K562 (cell line): Measurements from ENCODE around the gene SNX25. TPM values are rescaled to one million over a fixed set of nuclear protein-coding genes. Genes with fewer than 3 reads are reported as not detected.

Experiments used
- ATF1 ChIP-seq, 2 experiments: fragments of 450-650 bp in 1 of 2; IDR thresholded peaks; 2 replicates each; pipeline ENCODE4 v1.6.1; 2016; ENCODE audit warnings: missing compliant biosample characterization in 1 of 2, missing genetic modification characterization in 1 of 2
- CBFB ChIP-seq: sonication (generic); formaldehyde crosslinking; IDR thresholded peaks from 2 replicates; pipeline ENCODE4 v1.4.0; 2020; ENCODE audit warnings: mild to moderate bottlenecking, missing genetic modification reagents
- E2F3 ChIP-seq: fragments of 250-450 bp; sonication (Bioruptor Pico); IDR thresholded peaks from 2 replicates; pipeline ENCODE4 v1.4.0; 2020; ENCODE audit warnings: mild to moderate bottlenecking
- ERF ChIP-seq: fragments of 450-650 bp; formaldehyde crosslinking; IDR thresholded peaks from 2 replicates; pipeline ENCODE4 v1.4.0; 2020; ENCODE audit warnings: mild to moderate bottlenecking, mixed read lengths
- ETS2 ChIP-seq: IDR thresholded peaks from 2 replicates; pipeline ENCODE4 v1.6.1; 2016; ENCODE audit warnings: borderline replicate concordance, missing genetic modification characterization, mild to moderate bottlenecking, moderate library complexity, missing compliant biosample characterization; ENCODE audit not compliant: poor library complexity, severe bottlenecking
- ETV1 ChIP-seq: fragments of 450-650 bp; conservative IDR thresholded peaks from 2 replicates; pipeline ENCODE4 v1.6.1; 2016; ENCODE audit warnings: missing genetic modification characterization, control low read depth, low read depth, missing compliant biosample characterization
- FIP1L1 ChIP-seq: fragments of 200-400 bp; formaldehyde crosslinking; IDR thresholded peaks from 2 replicates; pipeline ENCODE4 v1.6.1; 2018; ENCODE audit warnings: mild to moderate bottlenecking, low read depth, low read length; ENCODE audit not compliant: poor library complexity, severe bottlenecking
- GTF2A2 ChIP-seq: IDR thresholded peaks from 2 replicates; pipeline ENCODE4 v1.6.1; 2016; ENCODE audit warnings: mild to moderate bottlenecking, missing genetic modification characterization, missing compliant biosample characterization
- IFI16 ChIP-seq: fragments of 250-450 bp; sonication (Bioruptor Pico); IDR thresholded peaks from 2 replicates; pipeline ENCODE4 v2.1.2; 2022; ENCODE audit warnings: mild to moderate bottlenecking, inconsistent platforms
- JUNB ChIP-seq: fragments of 450-650 bp; formaldehyde crosslinking; conservative IDR thresholded peaks from 2 replicates; pipeline ENCODE4 v1.4.0; 2020; ENCODE audit warnings: mild to moderate bottlenecking
- LCOR ChIP-seq: sonication (generic); formaldehyde crosslinking; IDR thresholded peaks from 2 replicates; pipeline ENCODE4 v1.8.0; 2022; ENCODE audit warnings: mild to moderate bottlenecking, missing genetic modification reagents
- MTA3 ChIP-seq: fragments of 450-650 bp; formaldehyde crosslinking; IDR thresholded peaks from 2 replicates; pipeline ENCODE4 v1.6.1; 2017; ENCODE audit warnings: mild to moderate bottlenecking, borderline replicate concordance
- MYC ChIP-seq, 2 experiments: fragments of 250-450 bp in 1 of 2; sonication (Bioruptor Pico) in 1 of 2; IDR thresholded peaks; 2 replicates each; pipeline versions ENCODE4 v1.5.1 to v1.6.1; 2012 to 2021; ENCODE audit warnings: low read depth in 2 of 2, borderline replicate concordance in 1 of 2, improper control_type of control experiment in 1 of 2, low read length in 1 of 2, mild to moderate bottlenecking in 1 of 2, moderate library complexity in 1 of 2
- NFATC3 ChIP-seq: fragments of 450-650 bp; IDR thresholded peaks from 2 replicates; pipeline ENCODE4 v1.6.1; 2017; ENCODE audit warnings: mild to moderate bottlenecking
- PYGO2 ChIP-seq: fragments of 450-650 bp; IDR thresholded peaks from 2 replicates; pipeline ENCODE4 v1.6.1; 2016; ENCODE audit warnings: mild to moderate bottlenecking, missing genetic modification characterization, moderate library complexity, missing compliant biosample characterization
- RAD21 ChIP-seq, 2 experiments: fragments of 250-450 bp in 1 of 2; fragments of 450-650 bp in 1 of 2; sonication (Bioruptor Pico) in 1 of 2; formaldehyde crosslinking in 1 of 2; IDR thresholded peaks in 1 of 2; conservative IDR thresholded peaks in 1 of 2; 2 replicates each; pipeline versions ENCODE4 v1.4.0 to v1.8.0; 2020 to 2022; ENCODE audit warnings: mild to moderate bottlenecking in 2 of 2, moderate library complexity in 1 of 2
- SOX6 ChIP-seq: fragments of 450-650 bp; IDR thresholded peaks from 2 replicates; pipeline ENCODE4 v1.6.1; 2014; ENCODE audit warnings: mild to moderate bottlenecking
- STAT5B ChIP-seq: fragments of 250-450 bp; sonication (Bioruptor Pico); IDR thresholded peaks from 2 replicates; pipeline ENCODE4 v1.8.0; 2021; ENCODE audit warnings: mild to moderate bottlenecking, inconsistent platforms
- TAF9B ChIP-seq: fragments of 450-650 bp; IDR thresholded peaks from 2 replicates; pipeline ENCODE4 v1.6.1; 2018; ENCODE audit warnings: mild to moderate bottlenecking; ENCODE audit not compliant: partially characterized antibody
- TCF7L2 ChIP-seq: fragments of 150-350 bp; IDR thresholded peaks from 2 replicates; pipeline ENCODE4 v1.6.1; 2016; ENCODE audit warnings: low read depth, mild to moderate bottlenecking, low read length, moderate library complexity
- THRAP3 ChIP-seq: fragments of 450-650 bp; IDR thresholded peaks from 2 replicates; pipeline ENCODE4 v1.6.1; 2016; ENCODE audit warnings: mild to moderate bottlenecking, inconsistent platforms, borderline replicate concordance
- WHSC1 ChIP-seq: IDR thresholded peaks from one replicate; pipeline ENCODE4 v1.6.1; 2012; ENCODE audit warnings: low read length, control low read depth, inconsistent platforms
- XRCC4 ChIP-seq: IDR thresholded peaks from one replicate; pipeline ENCODE4 v1.6.1; 2011; ENCODE audit not compliant: insufficient read depth, insufficient read length; ENCODE audit errors: extremely low read depth
- ZEB2 ChIP-seq: fragments of 450-650 bp; IDR thresholded peaks from 2 replicates; pipeline ENCODE4 v1.6.1; 2016
- ZFP91 ChIP-seq: sonication (generic); formaldehyde crosslinking; IDR thresholded peaks from 2 replicates; pipeline ENCODE4 v1.8.0; 2022; ENCODE audit warnings: mild to moderate bottlenecking, missing genetic modification reagents
- ZNF384 ChIP-seq: IDR thresholded peaks from 2 replicates; pipeline ENCODE4 v1.6.1; 2012; ENCODE audit warnings: low read depth, low read length, improper control_type of control experiment
- ZNF584 ChIP-seq: fragments of 200-800 bp; sonication (Bioruptor generic); IDR thresholded peaks from 2 replicates; pipeline ENCODE4 v1.6.1; 2016; ENCODE audit warnings: low read depth, mild to moderate bottlenecking, missing genetic modification characterization, missing compliant biosample characterization
- ZNF589 ChIP-seq: fragments of 200-800 bp; sonication (Bioruptor generic); IDR thresholded peaks from 2 replicates; pipeline ENCODE4 v1.6.1; 2016; ENCODE audit warnings: low read depth, missing genetic modification characterization, missing compliant biosample characterization
- polyA plus RNA-seq, 8 experiments: library from polyadenylated mRNA; depleted of rRNA in 4 of 8; stranded (reverse) in 5 of 8; unstranded in 3 of 8; fragments of >200 nt; fragmentation: Nextera tagmentation in 2 of 8; fragmentation: Illumina TruSeq in 1 of 8; extraction: Ambion mirVana in 2 of 8; extraction: Trizol in 1 of 8; gene quantifications; 2 replicates each; pipeline versions ENCODE4 v1.2.1 to v1.2.3, GENCODE V29; 2011 to 2014; ENCODE audit warnings: inconsistent platforms in 1 of 8, missing spikeins in 1 of 8
- total RNA-seq, 7 experiments: library from RNA; depleted of rRNA in 6 of 7; stranded (reverse); fragments of >200 nt in 6 of 7; fragmentation: Illumina TruSeq in 2 of 7; extraction: Trizol in 2 of 7; gene quantifications; 2 replicates each; pipeline versions ENCODE4 v1.2.1 to v1.2.3, GENCODE V29; 2011 to 2021; ENCODE audit warnings: low replicate concordance in 1 of 7

The SNX25 gene
- total and polyA plus RNA-seq, 9 of the 15 experiments (the other 6 are each of a cell fraction or from before 2014, with no cell fraction given): 2.5 to 23.4 (median 13.3) TPM

DNA sequence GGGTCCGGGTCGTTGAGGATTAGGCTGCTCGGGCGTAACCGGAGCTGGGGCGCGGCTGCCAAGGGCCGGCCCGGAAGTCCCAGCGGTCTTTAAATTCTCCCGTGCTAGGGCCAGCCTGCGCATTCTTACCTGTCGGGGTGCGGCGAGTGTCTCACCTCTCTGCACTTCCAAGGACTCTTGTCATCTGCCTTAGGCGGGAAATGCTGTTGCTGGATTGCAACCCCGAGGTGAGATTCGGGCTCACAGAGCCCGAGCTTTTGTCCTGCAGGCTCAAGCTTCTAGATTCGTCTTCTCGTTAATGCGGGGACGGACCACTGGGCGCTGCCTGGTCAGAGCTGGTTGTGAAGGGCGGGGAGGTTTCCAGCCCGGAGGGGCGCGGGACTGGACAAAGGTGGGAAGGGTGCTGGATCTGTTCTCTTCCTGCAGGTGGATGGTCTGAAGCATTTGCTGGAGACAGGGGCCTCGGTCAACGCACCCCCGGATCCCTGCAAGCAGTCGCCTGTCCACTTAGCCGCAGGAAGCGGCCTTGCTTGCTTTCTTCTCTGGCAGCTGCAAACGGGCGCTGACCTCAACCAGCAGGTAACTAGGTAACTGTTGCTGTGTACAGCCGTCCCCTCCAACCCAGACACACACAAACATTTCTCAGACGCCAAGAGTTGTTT, 187.5 kb downstream of the SNX25 start, which contains the start of gene ANKRD37 (continued):
- no peak for TF ChIP-seq MTA3
- no peak for TF ChIP-seq FIP1L1
- TF ChIP-seq THRAP3: no peak
- TF ChIP-seq ZNF384: no peak
- no peak for TF ChIP-seq JUNB (CRISPR knock-in tag)
- TF ChIP-seq STAT5B (CRISPR knock-in tag): no peak
- TF ChIP-seq ZNF584 (CRISPR knock-in tag): no peak
- TF ChIP-seq ZNF589: no peak
- TF ChIP-seq ZFP91 (CRISPR knock-in tag): no peak
- no peak for TF ChIP-seq ATF1 (CRISPR knock-in tag; IDR thresholded peaks at IDR 0.05)
- TF ChIP-seq ATF1 (tag; IDR thresholded peaks at IDR 0.05): no peak
- peak; percentile 27; the same call in 1 of the 2 replicates for TF ChIP-seq SOX6
- no peak for TF ChIP-seq ETV1 (tag)
- TF ChIP-seq ETS2 (tag): no peak
- TF ChIP-seq RAD21 (CRISPR knock-in tag; conservative IDR thresholded peaks at IDR 0.05 in 1 of 2, IDR thresholded peaks at IDR 0.05 in 1 of 2): no peak
- TF ChIP-seq ERF (CRISPR knock-in tag): no peak
- no peak for TF ChIP-seq E2F3
- TF ChIP-seq TCF7L2: no peak
- no peak for TF ChIP-seq MYC (IDR thresholded peaks at IDR 0.05; ENCODE audit: low read depth, low read length)
- no peak for TF ChIP-seq MYC (CRISPR knock-in tag; IDR thresholded peaks at IDR 0.05; ENCODE audit: borderline replicate concordance, low read depth)
- TF ChIP-seq IFI16 (CRISPR knock-in tag): no peak
- TF ChIP-seq TAF9B: no peak
- TF ChIP-seq CBFB: no peak
- no peak for TF ChIP-seq WHSC1
- no peak for TF ChIP-seq NFATC3
- no peak for TF ChIP-seq LCOR
- no peak for TF ChIP-seq PYGO2
- 0 out of 2 replicates have a peak, but pooled peaks have one; percentile 27 for TF ChIP-seq ZEB2
- no peak for TF ChIP-seq GTF2A2 (tag)
- TF ChIP-seq XRCC4: no peak
